NCI-H774 (cell line): ENCODE results near the gene NDUFA5.
A peak's percentile ranks its signal among the peaks of the same experiment; 100 is the strongest.

Source experiments
- DNase-seq: peaks from one replicate; lab custom pipeline; 2025; lab: John Stamatoyannopoulos, UW

The NDUFA5 gene

GRCh38 chr7:123557398-123558288, at the start of gene NDUFA5:
NDUFA5 (minus strand) TSS chr7:123557818; CDS start chr7:123557795, 23 bp downstream.
- peak; percentile 97 for DNase-seq

GRCh38 chr7:123604739-123605138, 47.1 kb upstream of the NDUFA5 start:
- DNase-seq = no peak

GRCh38 chr7:123602648-123603047, 45.0 kb upstream of the NDUFA5 start:
- no peak for DNase-seq

- DNase-seq = no peak
Observed at GRCh38 chr7:123601530-123601929, 43.9 kb upstream of the NDUFA5 start, which contains the start of gene ASB15. ASB15 (plus strand) TSS chr7:123601821; CDS start chr7:123614503, 12,682 bp downstream.

GRCh38 chr7:123600876-123601275, 43.3 kb upstream of the NDUFA5 start:
- no peak for DNase-seq

GRCh38 chr7:123599766-123600165, 42.1 kb upstream of the NDUFA5 start:
- no peak for DNase-seq

GRCh38 chr7:123598657-123599056, 41.0 kb upstream of the NDUFA5 start:
- peak; percentile 27 for DNase-seq

- DNase-seq = peak; percentile 57
Observed at GRCh38 chr7:123594813-123595241, 37.2 kb upstream of the NDUFA5 start.

GRCh38 chr7:123588376-123588775, 30.8 kb upstream of the NDUFA5 start:
- no peak for DNase-seq

- no peak for DNase-seq
Observed at GRCh38 chr7:123583821-123584220, 26.2 kb upstream of the NDUFA5 start.

GRCh38 chr7:123581162-123581459, 23.5 kb upstream of the NDUFA5 start:
- DNase-seq = no peak

GRCh38 chr7:123580406-123581161, 23.0 kb upstream of the NDUFA5 start:
- DNase-seq = peak; percentile 56

GRCh38 chr7:123579416-123579815, 21.8 kb upstream of the NDUFA5 start:
- DNase-seq = no peak

- DNase-seq = no peak
Observed at GRCh38 chr7:123573896-123574467, 16.4 kb upstream of the NDUFA5 start.

GRCh38 chr7:123573341-123573740, 15.7 kb upstream of the NDUFA5 start:
- DNase-seq = no peak

- DNase-seq = no peak
Observed at GRCh38 chr7:123571684-123572083, 14.1 kb upstream of the NDUFA5 start.

- no peak for DNase-seq
Observed at GRCh38 chr7:123571187-123571586, 13.6 kb upstream of the NDUFA5 start.

GRCh38 chr7:123570390-123571182, 13.0 kb upstream of the NDUFA5 start:
- no peak for DNase-seq

GRCh38 chr7:123569352-123570010, 11.9 kb upstream of the NDUFA5 start:
- DNase-seq = no peak

- DNase-seq = no peak
Observed at GRCh38 chr7:123562121-123562520, 4.5 kb upstream of the NDUFA5 start.

- DNase-seq = no peak
Observed at GRCh38 chr7:123558289-123558874, 764 bp upstream of the NDUFA5 start.
